Measurements from ENCODE around the gene C1QTNF6.

The C1QTNF6 gene

GRCh38 chr22:37206118-37206840 lies 18.2 kb upstream of the C1QTNF6 start:
- TF ChIP-seq CTCF (IDR thresholded peaks at IDR 0.05) = no peak
- H3K27ac ChIP-seq = peak overlapping the region; percentile 42
- H3K9me3 ChIP-seq = no peaks in the 10 kb centered on the region
- no peaks in the 10 kb centered on the region for H3K36me3 ChIP-seq
- H3K4me1 ChIP-seq (ENCODE audit: control insufficient read depth in 1 of 2, insufficient read depth in 1 of 2, low read depth in 1 of 2, low read length in 1 of 2) = peaks cover 13 to 16% of the 10 kb centered on the region in 2 experiments
- no peaks in the 10 kb centered on the region for H3K27me3 ChIP-seq
- H3K4me3 ChIP-seq (ENCODE audit: low read depth in 1 of 2, low read length in 1 of 2) = no peak overlapping the region

GRCh38 chr22:37205046-37205445 lies 17.0 kb upstream of the C1QTNF6 start:
- Histone ChIP-seq H3K9me3 (no peaks in the 10 kb centered on the region), H3K4me3 (ENCODE audit: low read depth in 1 of 2, low read length in 1 of 2) (no peak overlapping the region), H3K27ac (peak overlapping the region; percentile 42), H3K36me3 (no peaks in the 10 kb centered on the region), H3K4me1 (ENCODE audit: control insufficient read depth in 1 of 2, insufficient read depth in 1 of 2, low read depth in 1 of 2, low read length in 1 of 2) (peaks cover 16 to 23% of the 10 kb centered on the region in 2 experiments), H3K27me3 (no peaks in the 10 kb centered on the region)
- no peak for TF ChIP-seq CTCF (IDR thresholded peaks at IDR 0.05)

GRCh38 chr22:37204045-37204655 lies 16.1 kb upstream of the C1QTNF6 start:
- peaks cover 23 to 32% of the 10 kb centered on the region in 2 experiments for H3K4me1 ChIP-seq (ENCODE audit: control insufficient read depth in 1 of 2, insufficient read depth in 1 of 2, low read depth in 1 of 2, low read length in 1 of 2)
- H3K4me3 ChIP-seq (ENCODE audit: low read depth in 1 of 2, low read length in 1 of 2) = no peak overlapping the region
- no peak for TF ChIP-seq CTCF (IDR thresholded peaks at IDR 0.05)
- H3K36me3 ChIP-seq = no peaks in the 10 kb centered on the region
- H3K27ac ChIP-seq = peak overlapping the region; percentile 42
- no peaks in the 10 kb centered on the region for H3K9me3 ChIP-seq
- no peaks in the 10 kb centered on the region for H3K27me3 ChIP-seq

DNA sequence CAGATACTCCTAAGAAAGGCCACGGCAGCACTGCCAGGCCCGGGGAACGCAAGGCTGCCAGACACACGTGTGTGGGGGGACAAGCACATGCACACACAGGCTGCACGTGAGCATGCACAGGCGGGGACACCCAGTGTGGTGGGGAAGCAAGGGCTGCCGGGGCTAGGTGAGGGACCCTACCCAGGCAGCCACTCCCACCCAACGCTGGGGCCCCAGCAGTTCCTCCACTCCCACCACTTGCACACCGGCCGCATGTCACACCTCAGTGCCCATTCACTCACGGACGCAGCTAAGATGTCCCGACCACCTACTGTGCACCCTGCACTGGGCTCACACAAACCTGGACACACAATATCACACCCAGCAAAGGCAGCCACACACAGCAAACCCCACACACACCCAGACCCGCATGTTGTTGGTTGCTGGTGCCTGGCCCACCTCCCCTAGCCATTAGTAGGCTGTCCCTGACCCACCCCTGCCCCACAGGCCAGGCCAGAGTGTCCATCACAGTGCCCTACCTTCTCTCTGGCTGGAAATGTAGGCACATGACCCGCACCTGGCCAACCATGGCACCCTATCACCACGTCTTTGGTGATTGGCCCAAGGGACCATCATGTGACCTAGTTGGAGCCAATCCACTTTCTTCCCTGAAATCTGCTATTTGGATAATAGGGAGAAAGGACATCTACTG lies 15.5 kb upstream of the C1QTNF6 start:
- Histone ChIP-seq H3K36me3 (no peaks in the 10 kb centered on the region), H3K27me3 (no peaks in the 10 kb centered on the region), H3K9me3 (no peaks in the 10 kb centered on the region), H3K4me1 (ENCODE audit: control insufficient read depth in 1 of 2, insufficient read depth in 1 of 2, low read depth in 1 of 2, low read length in 1 of 2) (peaks cover 26 to 32% of the 10 kb centered on the region in 2 experiments), H3K27ac (no peak overlapping the region), H3K4me3 (ENCODE audit: low read depth in 1 of 2, low read length in 1 of 2) (no peak overlapping the region)
- no peak for TF ChIP-seq CTCF (IDR thresholded peaks at IDR 0.05)

- no peaks in the 10 kb centered on the region for H3K36me3 ChIP-seq
- H3K4me1 ChIP-seq (ENCODE audit: control insufficient read depth in 1 of 2, insufficient read depth in 1 of 2, low read depth in 1 of 2, low read length in 1 of 2) = peaks cover 30 to 39% of the 10 kb centered on the region in 2 experiments
- H3K27me3 ChIP-seq = no peaks in the 10 kb centered on the region
- H3K9me3 ChIP-seq = no peaks in the 10 kb centered on the region
- TF ChIP-seq CTCF (IDR thresholded peaks at IDR 0.05) = no peak
- H3K4me3 ChIP-seq (ENCODE audit: low read depth in 1 of 2, low read length in 1 of 2) = no peak overlapping the region
- H3K27ac ChIP-seq = no peak overlapping the region
These were observed 14.7 kb upstream of the C1QTNF6 start for GRCh38 chr22:37202716-37203115.

Data from neutrophil (primary cell).